M059J (cell line): Measurements from ENCODE around the gene POLR2E. TPM values are rescaled to one million over a fixed set of nuclear protein-coding genes. Genes with fewer than 3 reads are reported as not detected.
"Not testable (repeated sequence)": the region's sequence is repeated elsewhere in the genome, so short reads cannot be mapped to it uniquely, and the experiment has no call there.

ENCODE experiments used
- DNase-seq: peaks from one replicate; pipeline ENCODE4 v3.0.0-alpha.2; 2012; ENCODE audit warnings: low read depth
- total RNA-seq: library from RNA; depleted of rRNA; stranded (reverse); fragments of >200 nt; shearing (Covaris generic); gene quantifications from 2 replicates; pipeline ENCODE4 v1.2.3, GENCODE V29; 2014; rRNA removed

Gene POLR2E
- total RNA-seq, result 145 and 164 TPM in 2 replicates

DNA sequence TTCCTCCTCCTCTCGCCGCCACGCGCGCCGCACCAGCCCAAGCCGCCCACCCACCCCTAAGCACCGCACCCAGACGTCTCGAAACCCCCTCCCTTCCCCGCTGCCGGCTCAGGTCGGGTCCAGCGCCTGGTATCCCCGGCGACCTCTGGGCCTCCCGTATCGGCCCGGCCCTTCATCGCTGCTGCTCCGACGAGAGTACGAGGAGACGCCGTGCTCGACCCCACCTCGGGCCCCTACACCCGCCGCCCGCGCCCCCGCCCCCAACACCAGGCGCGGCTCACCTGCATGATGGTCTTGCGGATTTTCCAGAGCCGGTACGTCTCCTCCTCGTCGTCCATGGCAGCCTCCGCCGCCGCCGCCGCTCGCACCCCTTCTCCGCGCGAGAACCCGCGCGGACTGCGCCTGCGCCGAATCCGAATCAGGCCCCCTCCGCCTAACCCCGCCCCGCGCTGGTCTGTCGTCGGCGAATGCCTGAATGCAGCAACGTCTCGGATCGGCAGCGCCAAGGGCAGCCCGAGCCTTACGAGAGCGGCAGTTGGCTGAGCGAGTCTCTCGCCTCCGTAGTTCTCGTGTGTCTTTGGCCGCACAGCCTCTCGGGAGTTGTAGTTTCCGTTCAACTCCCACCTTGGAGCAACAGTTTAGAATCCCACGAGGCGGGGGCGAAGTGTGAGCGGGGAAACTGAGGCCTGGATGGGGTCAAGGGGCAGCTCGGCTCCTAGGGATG lies at the start of gene POLR2E:
POLR2E (minus strand) TSS at position 398 of the 724 bp plus-strand sequence; CDS start at position 338, 60 bp downstream.
- peak; percentile 96 for DNase-seq

- DNase-seq, result no peak
Measured at GRCh38 chr19:1144741-1145140, 49.6 kb upstream of the POLR2E start.

GRCh38 chr19:1143828-1144399 lies 48.7 kb upstream of the POLR2E start:
- no peak for DNase-seq

DNA sequence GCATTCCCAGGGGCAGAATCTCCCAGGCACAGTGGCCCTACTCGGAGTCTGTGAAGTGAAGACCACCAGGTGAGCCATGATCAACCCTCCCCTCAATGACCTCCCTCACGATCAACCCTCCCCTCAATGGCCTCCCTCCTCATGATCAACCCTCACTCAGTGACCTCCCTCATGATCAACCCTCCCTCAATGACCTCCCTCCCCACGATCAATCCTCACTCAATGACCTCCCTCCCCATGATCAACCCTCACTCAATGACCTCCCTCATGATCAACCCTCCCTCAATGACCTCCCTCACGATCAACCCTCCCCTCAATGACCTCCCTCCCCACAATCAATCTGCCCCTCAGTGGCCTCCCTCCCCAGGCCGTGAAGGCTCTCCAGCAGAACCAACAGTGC lies 46.8 kb upstream of the POLR2E start:
- no peak for DNase-seq

- no peak for DNase-seq
Measured at GRCh38 chr19:1140272-1141027, 45.3 kb upstream of the POLR2E start.

GRCh38 chr19:1139126-1139525 lies 44.0 kb upstream of the POLR2E start:
- DNase-seq, result no peak

- DNase-seq, result no peak
Measured at GRCh38 chr19:1138121-1138520, 42.9 kb upstream of the POLR2E start.

DNA sequence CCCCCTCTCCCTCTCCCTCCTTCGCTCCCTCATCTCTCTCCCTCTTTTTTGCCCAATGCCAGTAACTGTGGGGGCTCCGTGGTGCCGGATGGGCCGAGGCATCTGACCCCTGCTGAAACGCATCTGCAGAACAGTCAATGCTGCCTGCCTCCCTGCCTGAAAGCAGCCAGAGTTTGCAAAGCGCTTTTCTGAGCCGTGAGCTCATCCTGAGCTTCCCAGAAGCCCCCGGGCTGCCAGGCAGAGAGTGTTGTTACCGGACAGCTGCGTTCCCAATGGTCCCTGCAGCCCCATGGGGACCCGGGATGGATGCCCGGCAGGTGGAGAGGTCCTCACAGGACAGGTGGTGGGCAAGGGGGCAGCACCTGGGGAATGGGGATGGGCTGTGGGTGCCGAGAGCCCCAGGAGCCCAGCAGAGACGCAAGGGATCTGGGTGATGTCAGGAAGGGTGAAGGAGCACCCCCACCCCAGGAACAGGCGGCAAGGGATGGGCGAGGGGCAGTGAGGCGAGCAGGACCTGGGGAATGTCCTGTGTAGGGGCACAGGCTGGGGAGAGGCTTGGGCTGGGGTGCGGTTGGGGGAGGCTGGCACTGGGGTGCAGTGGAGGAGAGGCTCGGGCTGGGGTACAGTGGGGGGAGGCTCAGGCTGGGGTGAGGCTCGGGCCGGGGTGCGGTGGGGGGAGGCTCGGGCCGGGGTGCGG lies 41.6 kb upstream of the POLR2E start:
- no peak for DNase-seq

DNA sequence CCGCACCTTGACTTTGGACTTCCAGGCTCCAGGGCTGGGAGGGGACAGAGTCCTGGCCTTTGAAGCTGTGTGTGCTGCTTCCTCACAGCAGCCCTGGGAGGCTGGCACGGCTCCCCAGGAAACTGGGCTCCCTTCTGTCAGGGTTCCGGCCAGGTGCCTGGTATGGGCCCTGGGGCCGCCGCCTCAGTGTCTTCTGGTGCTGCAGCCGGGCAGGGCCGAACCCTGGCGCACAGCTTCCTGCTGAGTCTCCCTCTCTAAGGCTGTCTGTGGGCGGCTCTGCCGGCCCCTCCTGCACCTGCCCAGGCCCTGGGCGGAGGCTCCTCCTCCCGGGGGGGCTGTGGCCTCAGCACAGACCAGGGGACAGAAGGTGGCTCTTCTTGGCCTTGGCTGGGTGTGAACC lies 41.0 kb upstream of the POLR2E start:
- no peak for DNase-seq

GRCh38 chr19:1135454-1135853 lies 40.3 kb upstream of the POLR2E start:
- DNase-seq, result no peak

GRCh38 chr19:1134431-1134830 lies 39.3 kb upstream of the POLR2E start:
- DNase-seq, result no peak

DNA sequence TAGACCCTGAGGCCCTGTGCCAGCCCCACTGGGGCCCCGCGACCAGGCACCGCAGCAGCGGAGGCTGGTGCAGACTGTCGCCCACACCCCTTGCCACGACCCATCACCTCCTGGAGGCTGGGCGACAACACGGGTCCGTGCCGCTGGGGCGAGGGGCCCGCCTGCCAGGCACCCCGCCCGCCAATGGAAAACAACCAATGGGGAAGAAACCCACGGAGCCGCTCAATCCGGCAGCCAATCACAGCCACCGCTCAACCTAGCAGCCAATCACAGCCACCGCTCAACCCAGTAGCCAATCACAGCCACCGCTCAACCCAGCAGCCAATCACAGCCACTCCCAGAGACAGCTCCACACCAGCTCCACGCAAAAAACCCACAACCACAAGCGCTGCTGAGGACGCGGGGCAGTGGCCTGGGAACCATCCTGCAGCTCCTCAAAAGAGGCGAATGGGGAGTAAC lies 38.3 kb upstream of the POLR2E start:
- DNase-seq, result no peak

DNA sequence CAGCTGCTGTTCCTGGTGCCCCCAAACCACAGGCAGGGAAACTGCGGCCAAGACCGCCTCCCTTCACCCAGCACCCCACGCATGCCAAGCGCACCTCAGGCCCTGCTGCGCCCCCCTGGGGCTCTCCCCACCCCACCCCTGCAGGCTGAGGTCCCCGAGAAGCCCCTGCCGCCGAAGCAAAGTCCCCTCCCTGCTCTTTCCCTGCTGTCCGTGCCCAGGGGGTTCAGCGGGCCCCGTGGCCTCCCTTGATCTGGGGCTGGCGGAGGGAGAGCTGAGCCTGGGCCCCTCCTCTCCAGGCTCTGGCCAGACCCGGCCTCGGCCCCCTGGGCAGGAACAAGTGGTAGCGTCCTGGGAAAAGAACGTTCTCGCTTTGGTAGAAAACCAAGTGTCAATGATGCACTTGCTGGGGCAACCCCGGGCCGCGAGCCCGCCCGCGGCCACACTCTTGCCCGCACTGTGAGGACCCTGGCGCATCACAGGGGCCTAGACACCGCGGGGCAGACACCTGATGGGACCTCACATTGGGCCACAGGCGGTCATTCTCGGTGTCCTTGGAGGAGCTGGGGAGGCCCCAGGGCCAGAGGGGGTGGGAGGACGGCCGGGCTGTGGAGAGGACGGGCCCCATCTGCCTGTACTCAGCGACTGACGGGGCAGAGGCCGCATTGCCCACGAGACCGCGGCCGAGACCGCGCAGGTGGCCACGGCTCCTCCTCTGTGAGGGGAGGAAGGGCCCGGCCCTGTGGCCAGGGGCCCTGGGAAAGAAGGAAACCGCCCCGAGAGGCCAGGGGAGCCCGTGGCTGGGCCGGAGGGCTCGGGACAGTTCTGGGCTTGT lies 37.6 kb upstream of the POLR2E start:
- no peak for DNase-seq

GRCh38 chr19:1131718-1132551 lies 36.8 kb upstream of the POLR2E start:
- DNase-seq, result no peak

DNA sequence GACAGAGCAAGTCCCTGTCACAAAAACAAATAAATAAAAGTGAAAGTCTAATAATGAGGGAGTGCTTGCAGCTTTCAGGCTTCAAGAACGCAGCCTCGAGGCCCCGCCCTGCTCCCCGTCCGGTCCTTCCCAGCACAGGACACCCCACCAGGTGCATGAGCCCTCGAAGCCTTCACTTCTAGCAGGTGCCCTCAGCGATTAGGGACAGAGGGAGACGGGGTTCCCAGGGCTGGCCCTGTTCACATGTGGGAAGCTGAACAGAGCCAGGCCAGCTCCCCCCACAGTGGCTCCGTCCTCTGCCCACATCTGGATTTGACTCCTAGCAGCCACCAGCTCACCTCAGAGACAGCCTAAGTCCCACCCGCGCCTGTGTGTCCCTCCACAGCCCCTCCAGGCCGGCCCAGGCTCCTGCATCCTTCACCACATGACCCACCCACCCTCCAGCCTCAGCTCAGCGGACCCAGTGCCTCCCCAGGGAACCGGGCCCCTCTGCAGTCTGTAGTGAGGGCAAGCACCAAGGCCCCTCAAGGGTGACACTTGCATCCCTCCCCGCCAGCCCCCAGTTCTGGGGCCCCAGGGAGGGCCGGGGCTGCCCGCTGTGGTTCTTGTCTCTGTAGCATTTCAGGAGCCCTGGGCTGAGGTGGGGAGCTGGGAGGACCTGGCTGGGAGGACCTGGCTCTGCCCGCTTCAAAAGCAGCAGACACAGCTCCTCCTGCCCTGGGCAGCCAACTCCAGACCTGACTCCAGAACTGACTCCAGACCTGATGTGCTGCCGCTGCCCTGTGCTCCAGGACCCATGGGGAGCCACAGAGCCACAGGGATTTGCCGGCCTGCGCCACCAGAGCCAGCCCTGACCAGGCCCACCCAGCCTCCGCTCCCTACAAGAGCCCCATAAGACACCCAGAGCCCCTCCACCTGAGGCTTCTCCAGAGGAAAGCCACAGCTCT lies 35.9 kb upstream of the POLR2E start:
- DNase-seq, result no peak

DNA sequence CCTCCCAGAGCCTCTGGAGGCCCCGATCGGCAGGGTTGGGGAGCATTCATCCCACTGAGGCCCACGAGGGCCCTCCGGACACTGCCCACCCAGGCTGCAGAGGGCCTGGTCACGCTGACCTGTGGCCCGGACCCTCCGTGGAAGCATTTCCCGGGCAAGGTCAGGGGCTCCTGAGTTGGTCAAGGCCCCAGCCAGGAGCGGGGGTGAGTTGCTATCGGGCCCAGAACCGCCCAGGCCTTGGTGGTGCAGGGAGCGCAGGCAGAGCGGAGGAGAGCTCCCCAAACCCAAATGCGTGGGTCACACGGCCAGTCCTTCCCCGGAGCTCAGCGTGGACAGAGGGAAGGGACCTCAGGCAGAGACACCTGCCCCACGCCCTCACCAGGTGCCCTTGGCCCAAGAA lies 34.4 kb upstream of the POLR2E start:
- DNase-seq, result no peak

DNA sequence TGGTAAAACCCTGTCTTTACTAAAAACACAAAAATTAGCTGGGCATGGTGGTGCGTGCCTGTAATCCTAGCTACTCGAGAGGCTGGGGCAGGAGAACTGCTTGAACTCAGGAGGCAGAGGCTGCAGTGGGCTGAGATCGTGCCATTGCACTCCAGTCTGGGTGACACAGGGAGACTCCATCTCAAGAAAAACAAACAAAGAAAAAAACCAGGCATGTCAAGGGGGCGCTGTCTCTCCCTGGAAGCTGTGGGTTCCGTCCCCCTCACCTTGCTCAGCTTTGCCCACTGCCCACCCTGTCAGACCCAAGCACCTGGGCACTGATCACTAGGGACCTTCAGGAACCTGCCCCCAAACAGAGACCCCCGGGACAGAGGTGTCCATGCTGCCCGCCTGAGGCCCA lies 33.9 kb upstream of the POLR2E start:
- DNase-seq, result not testable (repeated sequence)

DNA sequence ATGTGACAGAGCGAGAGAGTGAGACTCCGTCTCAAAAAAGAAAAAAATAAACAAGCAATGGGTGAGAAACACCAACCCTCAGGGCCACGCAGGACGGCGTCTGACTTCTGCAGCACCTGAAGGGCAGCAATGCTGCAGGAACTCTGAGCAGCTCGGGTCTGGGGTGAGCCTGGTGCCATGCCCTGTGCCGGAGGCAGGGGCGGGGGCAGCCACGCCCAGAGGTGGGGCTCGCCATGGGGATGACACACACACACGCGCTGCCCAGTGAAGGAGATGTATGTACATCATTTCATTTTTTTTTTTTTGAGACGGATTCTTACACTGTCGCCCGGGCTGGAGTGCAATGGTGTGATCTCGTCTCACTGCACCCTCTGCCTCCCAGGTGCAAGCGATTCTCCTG lies 32.9 kb upstream of the POLR2E start:
- no peak for DNase-seq
